H1 (cell line): ENCODE data around the gene FAR2. TPM values are rescaled to one million over a fixed set of nuclear protein-coding genes. Genes with fewer than 3 reads are reported as not detected.

Experiments
- CTCF ChIA-PET: fragments of 300-600 bp; sonication (Branson Sonifier 250); formaldehyde crosslinking; loops from one replicate; lab custom pipeline; 2021; ENCODE audit not compliant: partially characterized antibody; lab: Charles Lee
- POLR2A ChIA-PET: fragments of 300-600 bp; sonication (Branson Sonifier 250); formaldehyde crosslinking; loops from one replicate; lab custom pipeline; 2021; ENCODE audit warnings: inconsistent platforms; ENCODE audit not compliant: partially characterized antibody; lab: Charles Lee
- DNase-seq, 2 experiments: peaks; one replicate each; pipeline versions ENCODE4 v3.0.0 to v3.0.0-alpha.2; 2010 to 2022; ENCODE audit warnings: low spot score in 2 of 2, low read depth in 1 of 2, mixed read lengths in 1 of 2
- FAIRE-seq: peaks from 2 replicates; lab custom pipeline; 2011; peaks lifted over from hg19 to GRCh38; lab: Jason Lieb, UNC
- H2AFZ ChIP-seq: 2 replicates; pipeline ENCODE4 v1.8.1; 2012; ENCODE audit warnings: low read length, inconsistent platforms
- H2AK5ac ChIP-seq: 2 replicates; pipeline ENCODE4 v1.6.1; 2013; ENCODE audit warnings: low read depth, low read length
- H2BK120ac ChIP-seq: replicated peaks from 2 replicates; pipeline ENCODE3; 2013; ENCODE audit warnings: low read depth, low read length, inconsistent platforms
- H2BK12ac ChIP-seq: 2 replicates; pipeline ENCODE4 v1.6.1; 2013; ENCODE audit warnings: low read depth, low read length
- H2BK15ac ChIP-seq: 2 replicates; pipeline ENCODE4 v1.6.1; 2013; ENCODE audit warnings: low read length
- H2BK20ac ChIP-seq: 2 replicates; pipeline ENCODE4 v1.6.1; 2013; ENCODE audit warnings: low read length
- H2BK5ac ChIP-seq: 2 replicates; pipeline ENCODE4 v1.6.1; 2013; ENCODE audit warnings: low read depth, low read length
- H3K14ac ChIP-seq: 2 replicates; pipeline ENCODE4 v1.6.1; 2013; ENCODE audit warnings: inconsistent platforms; ENCODE audit not compliant: insufficient read length
- H3K18ac ChIP-seq: 2 replicates; pipeline ENCODE4 v1.6.1; 2013; ENCODE audit warnings: low read length; ENCODE audit errors: extremely low read depth
- H3K23ac ChIP-seq: 2 replicates; pipeline ENCODE4 v1.6.1; 2013; ENCODE audit warnings: inconsistent platforms; ENCODE audit not compliant: insufficient read length
- H3K23me2 ChIP-seq: 2 replicates; pipeline ENCODE4 v1.6.1; 2013; ENCODE audit warnings: low read depth, low read length
- H3K27ac ChIP-seq: 2 replicates; pipeline ENCODE4 v1.6.1; 2011; ENCODE audit warnings: low read depth, low read length, inconsistent platforms
- H3K27me3 ChIP-seq, 4 experiments: replicated peaks in 1 of 4; 1 replicate in 1 of 4; 2 replicates in 3 of 4; pipeline versions ENCODE4 v1.6.1 to v1.8.1; 2011 to 2013; ENCODE audit warnings: low read length in 3 of 4, mild to moderate bottlenecking in 3 of 4, inconsistent platforms in 2 of 4, mixed read lengths in 2 of 4, moderate library complexity in 1 of 4; ENCODE audit not compliant: control insufficient read depth in 3 of 4, insufficient read depth in 3 of 4; ENCODE audit errors: extremely low read depth in 1 of 4
- H3K36me3 ChIP-seq, 4 experiments: 2 replicates each; pipeline versions ENCODE4 v1.6.1 to v1.8.1; 2011 to 2013; ENCODE audit warnings: mild to moderate bottlenecking in 4 of 4, low read length in 3 of 4, moderate library complexity in 2 of 4, control low read depth in 1 of 4, inconsistent platforms in 1 of 4; ENCODE audit not compliant: insufficient read depth in 4 of 4, control insufficient read depth in 2 of 4
- H3K4ac ChIP-seq: replicated peaks from 2 replicates; pipeline ENCODE3; 2013; ENCODE audit warnings: low read length, low read depth, mixed read lengths, inconsistent platforms; ENCODE audit not compliant: insufficient read length
- H3K4me1 ChIP-seq, 4 experiments: replicated peaks in 1 of 4; 1 replicate in 1 of 4; 2 replicates in 3 of 4; pipeline versions ENCODE4 v1.6.1 to v1.8.1; 2011 to 2013; ENCODE audit warnings: low read length in 3 of 4, inconsistent platforms in 2 of 4, mixed read lengths in 1 of 4; ENCODE audit not compliant: insufficient read depth in 4 of 4, control insufficient read depth in 3 of 4
- H3K4me2 ChIP-seq, 2 experiments: 2 replicates each; pipeline versions ENCODE4 v1.6.1 to v1.8.1; 2011 to 2013; ENCODE audit warnings: low read depth in 2 of 2, low read length in 2 of 2, control low read depth in 1 of 2, inconsistent platforms in 1 of 2, mild to moderate bottlenecking in 1 of 2; ENCODE audit not compliant: insufficient read depth in 1 of 2
- H3K4me3 ChIP-seq, 4 experiments: fragments of 200-600, 300-600 bp in 1 of 4; sonication (generic), shearing (Covaris generic), sonication (Bioruptor Twin) in 1 of 4; 2 replicates each; pipeline versions ENCODE4 v1.5.1 to v1.8.1; 2011 to 2016; ENCODE audit warnings: low read length in 4 of 4, low read depth in 3 of 4, control low read depth in 2 of 4, inconsistent platforms in 2 of 4, mild to moderate bottlenecking in 2 of 4, mixed read lengths in 1 of 4, moderate library complexity in 1 of 4; ENCODE audit not compliant: insufficient read depth in 2 of 4; ENCODE audit errors: extremely low read depth in 1 of 4
- H3K56ac ChIP-seq: replicated peaks from 2 replicates; pipeline ENCODE3; 2013; ENCODE audit warnings: low read depth, mild to moderate bottlenecking, mixed read lengths, low read length, inconsistent platforms; ENCODE audit not compliant: insufficient read length
- H3K79me1 ChIP-seq: 2 replicates; pipeline ENCODE4 v1.6.1; 2013; ENCODE audit warnings: low read depth, low read length, control low read depth
- H3K79me2 ChIP-seq, 2 experiments: 2 replicates each; pipeline versions ENCODE4 v1.6.1 to v1.8.1; 2012 to 2013; ENCODE audit warnings: low read length in 2 of 2, mild to moderate bottlenecking in 2 of 2, inconsistent platforms in 1 of 2; ENCODE audit not compliant: insufficient read depth in 2 of 2, control insufficient read depth in 1 of 2
- H3K9ac ChIP-seq, 4 experiments: replicated peaks in 1 of 4; 1 replicate in 1 of 4; 2 replicates in 3 of 4; pipeline versions ENCODE4 v1.6.1 to v1.8.1; 2011 to 2013; ENCODE audit warnings: low read depth in 3 of 4, low read length in 3 of 4, control low read depth in 2 of 4, mild to moderate bottlenecking in 2 of 4, moderate library complexity in 2 of 4, inconsistent platforms in 1 of 4; ENCODE audit errors: extremely low read depth in 1 of 4
- H3K9me3 ChIP-seq, 2 experiments: 2 replicates each; pipeline versions ENCODE4 v1.6.1 to v1.8.1; 2012 to 2013; ENCODE audit warnings: mild to moderate bottlenecking in 2 of 2, moderate library complexity in 2 of 2, control low read depth in 1 of 2, inconsistent platforms in 1 of 2, low read depth in 1 of 2, low read length in 1 of 2, mixed read lengths in 1 of 2; ENCODE audit not compliant: insufficient read depth in 2 of 2
- H4K20me1 ChIP-seq, 2 experiments: replicated peaks in 1 of 2; 2 replicates each; pipeline versions ENCODE3 to v1.8.1; 2011 to 2013; ENCODE audit warnings: inconsistent platforms in 2 of 2, low read length in 2 of 2, mild to moderate bottlenecking in 1 of 2; ENCODE audit not compliant: insufficient read depth in 2 of 2, control insufficient read depth in 1 of 2
- H4K5ac ChIP-seq: 2 replicates; pipeline ENCODE4 v1.6.1; 2013; ENCODE audit warnings: low read length, low read depth, mixed read lengths, inconsistent platforms; ENCODE audit not compliant: insufficient read length
- H4K8ac ChIP-seq: 2 replicates; pipeline ENCODE4 v1.8.0; 2013; ENCODE audit warnings: mild to moderate bottlenecking, moderate library complexity, low read length, inconsistent platforms; ENCODE audit not compliant: insufficient read depth; ENCODE audit errors: extremely low read depth
- H4K91ac ChIP-seq: replicated peaks from 2 replicates; pipeline ENCODE3; 2013; ENCODE audit warnings: low read length, mixed read lengths, inconsistent platforms; ENCODE audit not compliant: insufficient read length
- BACH1 ChIP-seq: IDR thresholded peaks from 2 replicates; pipeline ENCODE4 v1.6.1; 2012; ENCODE audit warnings: low read length, improper control_type of control experiment
- CBX8 ChIP-seq: fragments of 300-800, 300-1000 bp; sonication (generic); IDR thresholded peaks from 2 replicates; pipeline ENCODE4 v1.7.1; 2016; ENCODE audit warnings: low read depth, low read length, borderline replicate concordance
- EP300 ChIP-seq, 2 experiments: IDR thresholded peaks; 1 replicate in 1 of 2; 2 replicates in 1 of 2; pipeline ENCODE4 v1.6.1; 2011 to 2012; ENCODE audit warnings: low read depth in 2 of 2, low read length in 2 of 2, mild to moderate bottlenecking in 2 of 2, borderline replicate concordance in 1 of 2, inconsistent platforms in 1 of 2, moderate library complexity in 1 of 2
- GABPA ChIP-seq: IDR thresholded peaks from 2 replicates; pipeline ENCODE4 v1.6.1; 2011; ENCODE audit warnings: mild to moderate bottlenecking, low read length, moderate library complexity, borderline replicate concordance; ENCODE audit not compliant: insufficient read depth
- MAFK ChIP-seq: IDR thresholded peaks from 2 replicates; pipeline ENCODE4 v1.6.1; 2012; ENCODE audit warnings: low read depth, mild to moderate bottlenecking, improper control_type of control experiment, low read length
- RXRA ChIP-seq: IDR thresholded peaks from 2 replicates; pipeline ENCODE4 v1.6.1; 2011; ENCODE audit warnings: low read depth, mild to moderate bottlenecking, low read length, moderate library complexity; ENCODE audit not compliant: insufficient read depth
- SIRT6 ChIP-seq: IDR thresholded peaks from one replicate; pipeline ENCODE4 v1.7.1; 2012; ENCODE audit warnings: low read length, inconsistent platforms
- TCF12 ChIP-seq: IDR thresholded peaks from 2 replicates; pipeline ENCODE4 v1.6.1; 2011; ENCODE audit warnings: low read depth, mild to moderate bottlenecking, low read length
- USF2 ChIP-seq: IDR thresholded peaks from 2 replicates; pipeline ENCODE4 v1.6.1; 2011; ENCODE audit warnings: low read length, improper control_type of control experiment
- YY1 ChIP-seq: IDR thresholded peaks from 2 replicates; pipeline ENCODE4 v1.6.1; 2011; ENCODE audit warnings: low read depth, mild to moderate bottlenecking, low read length
- ZNF274 ChIP-seq: IDR thresholded peaks from 2 replicates; pipeline ENCODE4 v1.7.0; 2012; ENCODE audit warnings: low read length, borderline replicate concordance; ENCODE audit errors: extremely low read depth
- WGBS, 2 experiments: shearing (Covaris generic) in 1 of 2; methylation state at CpG; one replicate each; pipeline versions ENCODE4 v1.1.6 to v1.1.7; 2013 to 2015; ENCODE audit warnings: low lambda C conversion rate in 2 of 2, mixed read lengths in 2 of 2, inconsistent platforms in 1 of 2, low coverage in 1 of 2, missing lambda C conversion rate in 1 of 2; ENCODE audit not compliant: insufficient replicate concordance in 2 of 2, insufficient coverage in 1 of 2, insufficient read length in 1 of 2; ENCODE audit errors: extremely low coverage in 1 of 2, missing lambda C conversion rate in 1 of 2; 5-methylcytosine and 5-hydroxymethylcytosine counted together
- polyA plus RNA-seq, 7 experiments: library from polyadenylated mRNA; depleted of rRNA in 3 of 7; stranded (reverse) in 5 of 7; unstranded in 2 of 7; fragments of >200 nt in 5 of 7; fragments of 200-250 nt in 2 of 7; gene quantifications; 1 replicate in 5 of 7; 2 replicates in 1 of 7; 4 replicates in 1 of 7; pipeline versions ENCODE4 v1.2.1 to v1.2.3, GENCODE V29; 2011 to 2013; ENCODE audit warnings: missing spikeins in 2 of 7, mixed read lengths in 2 of 7
- total RNA-seq: library from RNA; stranded (reverse); fragmentation: NEBNext Ultra II Directional; extraction: Animal tissue kit (Norgen Biotek cat#: 25700); gene quantifications from 2 replicates; pipeline ENCODE4 v1.2.1, GENCODE V29; 2021

Gene FAR2
- total and polyA plus RNA-seq, 2 of the 8 experiments (the other 6 are each of a cell fraction or from before 2014, with no cell fraction given), result 24.0 to 24.1 TPM

DNA sequence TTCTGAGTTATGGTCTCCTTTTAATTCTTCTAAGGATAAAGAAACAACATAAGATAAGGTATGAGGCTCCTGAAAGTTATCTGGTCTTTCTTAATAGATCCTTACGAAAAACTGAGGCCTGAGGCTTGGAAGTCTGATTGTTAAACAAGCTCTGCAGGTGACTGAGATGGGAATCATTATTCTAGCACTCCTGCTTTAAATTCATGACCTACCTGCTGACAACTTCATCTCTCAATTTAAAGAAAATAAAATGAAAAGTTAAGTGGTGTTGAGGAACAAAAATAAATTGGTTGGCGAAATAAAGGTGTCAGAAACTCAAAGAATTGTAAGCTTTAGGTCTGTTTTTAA is 80.1 kb downstream of the FAR2 start:
- H4K8ac ChIP-seq, result no peak overlapping the region
- 7 to 100% methylated on average over 1 to 2 of the region's 2 CpGs for WGBS, 2 experiments
- H3K23me2 ChIP-seq, result no peaks in the 10 kb centered on the region
- H3K4ac ChIP-seq, result no peak overlapping the region
- H3K27me3 ChIP-seq, result no peaks in the 10 kb centered on the region
- H3K9me3 ChIP-seq, result no peaks in the 10 kb centered on the region
- no peaks in the 10 kb centered on the region for H3K79me2 ChIP-seq
- H2BK15ac ChIP-seq, result no peak overlapping the region
- no peak overlapping the region for H3K18ac ChIP-seq
- peak overlapping the region; percentile 80; the same call in 1 of the 2 replicates for H3K27ac ChIP-seq
- no peaks in the 10 kb centered on the region for H3K79me1 ChIP-seq
- peak overlapping the region; percentile 34 to 50; a peak in 3 of 4 replicates for H3K4me2 ChIP-seq
- H3K4me1 ChIP-seq, result peaks cover 2 to 9% (median 8%) of the 10 kb centered on the region in 4 experiments; a peak in 6 of 7 replicates
- peak overlapping the region in 1 of 4 experiments; percentile 27; a peak in 1 of 8 replicates for H3K4me3 ChIP-seq
- no peak overlapping the region; the same call in 1 of the 2 replicates for H2BK12ac ChIP-seq
- TF ChIP-seq CBX8 (no peak), MAFK (no peak), SIRT6 (no peak), EP300 (IDR thresholded peaks at IDR 0.05; ENCODE audit: borderline replicate concordance in 1 of 2, low read depth in 2 of 2, low read length in 2 of 2) (no peak), BACH1 (no peak), RXRA (no peak), USF2 (no peak), YY1 (no peak), ZNF274 (no peak), TCF12 (no peak), GABPA (no peak)
- POLR2A ChIA-PET, result interaction anchor here (1.3 to 1.4 kb wide), 2 partner anchors 15 to 155 kb away, joined by 3 read pairs; no protein-coding TSS in a partner anchor
- H4K20me1 ChIP-seq, result no peaks in the 10 kb centered on the region
- H3K14ac ChIP-seq, result no peak overlapping the region
- DNase-seq (no peak), FAIRE-seq (no peak)
- no peak overlapping the region for H2BK20ac ChIP-seq
- H3K36me3 ChIP-seq, result no peaks in the 10 kb centered on the region
- no peak overlapping the region for H2AFZ ChIP-seq
- H2BK120ac ChIP-seq, result no peak overlapping the region
- CTCF ChIA-PET, result interaction anchor here (0.9 to 1.3 kb wide), 4 partner anchors 13 to 157 kb away, joined by 3 to 5 read pairs (median 3); no protein-coding TSS in a partner anchor
- no peak overlapping the region for H2AK5ac ChIP-seq
- peak overlapping the region; percentile 80 for H4K5ac ChIP-seq
- no peak overlapping the region for H3K56ac ChIP-seq
- no peak overlapping the region for H3K9ac ChIP-seq
- no peak overlapping the region for H3K23ac ChIP-seq
- H2BK5ac ChIP-seq, result peak overlapping the region; percentile 90; the same call in 1 of the 2 replicates
- no peak overlapping the region for H4K91ac ChIP-seq
